GM12872 (cell line): ENCODE measurements around the gene HOXA13.
A peak's percentile ranks its signal among the peaks of the same experiment; 100 is the strongest.

Experiments used
- TF ChIP-seq, protein P1 (sequence below): IDR thresholded peaks from 3 replicates; pipeline ENCODE4 v1.5.1; 2011; ENCODE audit warnings: low read depth, mild to moderate bottlenecking, low read length, moderate library complexity; ENCODE audit not compliant: insufficient read depth

HOXA13 gene

DNA sequence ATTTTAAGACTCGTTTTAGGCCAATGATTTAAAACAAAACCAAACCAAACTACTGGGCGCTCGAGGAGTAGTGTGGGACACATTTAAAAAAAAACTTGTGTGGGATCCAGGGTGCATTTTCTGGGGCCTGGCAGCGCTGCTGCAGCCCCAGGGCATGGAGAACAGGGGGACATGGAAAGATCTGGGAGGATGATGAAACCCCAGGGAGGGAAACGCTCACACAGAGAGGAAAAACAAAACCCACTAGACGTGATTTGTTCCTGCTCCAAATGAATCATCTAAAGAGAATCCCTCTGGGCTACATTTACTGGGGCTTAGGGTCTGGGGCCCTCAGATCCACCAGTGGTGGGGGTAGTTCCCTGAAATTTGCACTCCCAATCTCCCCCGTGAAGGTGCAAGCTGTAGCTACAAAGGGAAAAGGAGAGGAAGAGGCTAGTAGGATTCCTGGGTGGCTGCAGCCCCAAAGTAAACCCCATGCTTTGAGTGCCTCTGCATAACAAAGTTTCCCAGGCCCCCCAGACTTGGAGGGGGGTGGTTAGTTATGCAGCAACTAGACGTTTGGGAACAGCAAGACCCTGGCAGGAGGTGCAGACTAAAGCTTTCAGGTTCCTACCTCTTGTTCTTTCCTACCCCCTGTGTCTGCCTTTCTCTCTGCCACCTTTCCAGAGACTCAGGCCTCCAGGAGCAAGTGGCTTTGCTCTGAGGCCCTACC is 14.5 kb upstream of the HOXA13 start:
- TF ChIP-seq, protein P1, sequence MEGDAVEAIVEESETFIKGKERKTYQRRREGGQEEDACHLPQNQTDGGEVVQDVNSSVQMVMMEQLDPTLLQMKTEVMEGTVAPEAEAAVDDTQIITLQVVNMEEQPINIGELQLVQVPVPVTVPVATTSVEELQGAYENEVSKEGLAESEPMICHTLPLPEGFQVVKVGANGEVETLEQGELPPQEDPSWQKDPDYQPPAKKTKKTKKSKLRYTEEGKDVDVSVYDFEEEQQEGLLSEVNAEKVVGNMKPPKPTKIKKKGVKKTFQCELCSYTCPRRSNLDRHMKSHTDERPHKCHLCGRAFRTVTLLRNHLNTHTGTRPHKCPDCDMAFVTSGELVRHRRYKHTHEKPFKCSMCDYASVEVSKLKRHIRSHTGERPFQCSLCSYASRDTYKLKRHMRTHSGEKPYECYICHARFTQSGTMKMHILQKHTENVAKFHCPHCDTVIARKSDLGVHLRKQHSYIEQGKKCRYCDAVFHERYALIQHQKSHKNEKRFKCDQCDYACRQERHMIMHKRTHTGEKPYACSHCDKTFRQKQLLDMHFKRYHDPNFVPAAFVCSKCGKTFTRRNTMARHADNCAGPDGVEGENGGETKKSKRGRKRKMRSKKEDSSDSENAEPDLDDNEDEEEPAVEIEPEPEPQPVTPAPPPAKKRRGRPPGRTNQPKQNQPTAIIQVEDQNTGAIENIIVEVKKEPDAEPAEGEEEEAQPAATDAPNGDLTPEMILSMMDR, result no peak

DNA sequence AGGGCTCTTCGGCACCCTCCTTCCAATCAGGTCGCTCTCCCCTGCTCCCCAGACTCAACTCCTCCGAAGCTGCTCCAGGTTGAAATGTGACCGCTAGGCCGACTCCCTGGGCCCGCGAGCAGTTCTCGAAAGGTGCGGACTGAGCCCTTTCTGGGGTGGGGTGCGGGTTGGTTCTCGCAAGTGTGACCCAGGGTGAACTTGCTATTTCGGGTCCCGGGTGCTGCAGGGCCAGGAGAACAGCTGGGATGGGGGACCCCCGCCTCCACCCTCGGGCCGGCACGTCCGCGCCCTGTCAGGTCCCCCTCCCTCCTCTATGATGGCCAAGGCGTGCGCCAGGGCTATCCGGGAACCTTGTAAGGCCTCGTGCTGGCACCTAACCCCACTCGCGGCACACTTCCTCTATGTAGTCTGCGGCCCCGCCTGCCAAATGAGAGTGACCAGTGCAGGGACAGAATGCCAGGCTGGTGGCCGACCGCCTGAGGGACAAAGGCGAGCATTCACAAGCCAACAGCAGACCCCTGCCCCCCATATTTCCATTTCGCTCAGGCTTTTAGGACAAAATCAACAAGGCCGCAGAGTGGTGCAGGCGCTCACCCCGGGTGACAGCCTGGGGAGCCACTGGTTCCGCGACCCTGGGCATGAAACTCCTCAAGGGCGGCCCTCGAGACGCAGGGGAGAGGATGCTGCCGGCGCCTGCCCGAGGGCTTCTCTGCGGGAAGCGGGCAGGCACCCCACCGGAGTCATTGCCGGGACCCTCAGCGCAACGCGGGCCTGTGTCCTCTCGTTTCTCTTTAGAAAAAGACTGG is 13.7 kb upstream of the HOXA13 start:
- TF ChIP-seq, protein P1, result no peak

DNA sequence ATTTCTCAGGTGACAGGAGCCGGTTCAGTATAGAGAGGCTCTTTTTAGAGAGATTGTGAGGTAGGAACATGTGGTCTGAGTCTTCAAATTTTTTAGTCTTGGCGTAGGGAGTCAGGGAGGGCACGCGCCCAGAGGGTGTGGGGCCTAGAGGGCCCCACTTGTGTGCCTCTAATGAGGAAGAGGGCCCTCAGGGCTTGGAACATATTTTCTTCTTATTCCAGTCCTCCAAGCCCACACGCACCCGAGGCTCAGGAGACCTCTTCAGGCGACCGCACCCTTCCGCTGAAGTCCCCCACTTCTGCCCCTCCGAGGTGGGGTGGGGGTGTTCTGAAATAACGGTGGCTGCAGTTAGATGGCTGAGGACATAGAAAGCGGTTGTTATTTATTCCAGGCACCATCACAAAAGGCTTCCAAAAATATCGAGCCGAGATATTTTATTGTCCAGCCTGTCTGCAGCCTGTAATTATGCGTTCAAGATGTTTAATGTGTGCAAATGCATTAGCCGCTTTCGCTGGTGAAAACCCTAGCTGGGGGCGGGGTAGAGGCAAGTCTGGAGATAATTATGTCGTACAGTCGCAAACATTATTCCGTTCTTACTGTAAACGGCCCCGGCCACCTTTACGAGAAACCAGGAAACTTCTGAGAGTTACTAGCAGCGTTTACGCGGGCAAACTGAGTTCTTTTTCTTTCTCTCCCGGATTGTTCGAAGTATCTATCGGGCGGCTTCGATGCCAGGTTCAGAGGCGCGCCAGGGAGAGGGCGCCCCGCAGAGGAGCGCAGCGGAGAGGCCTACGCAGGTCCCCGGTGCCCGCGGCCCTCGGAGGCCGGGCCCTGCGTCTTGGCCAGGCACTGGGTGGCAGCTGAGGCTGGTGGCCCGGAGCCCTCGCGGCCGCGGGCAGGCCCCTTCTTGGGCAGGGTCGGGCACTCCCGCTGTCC is 12.9 kb upstream of the HOXA13 start:
- TF ChIP-seq, protein P1, result no peak

DNA sequence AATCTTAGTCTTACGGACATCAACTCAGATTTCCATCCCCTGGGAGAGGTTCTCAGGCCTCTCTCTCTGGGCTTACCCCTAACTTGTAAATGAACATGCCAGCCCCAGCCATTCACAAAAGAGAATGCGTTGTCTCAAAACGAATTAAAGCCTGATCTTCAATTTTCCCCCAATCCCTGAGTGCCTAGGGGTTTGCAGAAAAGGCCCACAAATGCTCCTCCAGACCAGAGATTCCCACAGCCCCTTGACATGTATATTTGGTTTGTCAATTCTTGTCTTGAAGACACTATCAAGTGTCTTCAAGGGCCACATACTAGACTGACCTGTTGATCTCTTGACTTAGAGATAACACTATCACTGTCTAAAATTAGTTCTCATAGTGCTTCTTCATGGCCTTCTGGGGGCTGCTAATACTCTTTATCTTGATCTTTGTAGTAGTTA is 11.9 kb upstream of the HOXA13 start:
- TF ChIP-seq, protein P1, result no peak

DNA sequence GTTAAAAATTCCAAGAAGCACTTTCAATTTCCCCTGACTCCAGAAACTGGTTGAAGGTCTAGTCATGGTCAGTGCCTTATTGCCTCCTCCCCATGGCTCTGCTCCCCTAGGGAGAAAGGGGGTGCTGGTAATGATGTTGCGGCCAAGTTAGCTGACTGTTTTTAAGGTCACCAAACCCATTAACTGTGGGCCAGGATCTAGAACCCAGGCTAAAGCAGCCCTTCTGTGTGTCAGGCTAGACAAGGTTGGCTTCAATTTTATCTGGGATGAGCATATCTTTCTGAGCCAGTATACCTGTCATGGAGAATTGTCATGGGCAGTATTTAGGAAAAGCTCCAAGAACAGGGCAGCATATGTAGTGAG is 11.2 kb upstream of the HOXA13 start:
- TF ChIP-seq, protein P1, result no peak

DNA sequence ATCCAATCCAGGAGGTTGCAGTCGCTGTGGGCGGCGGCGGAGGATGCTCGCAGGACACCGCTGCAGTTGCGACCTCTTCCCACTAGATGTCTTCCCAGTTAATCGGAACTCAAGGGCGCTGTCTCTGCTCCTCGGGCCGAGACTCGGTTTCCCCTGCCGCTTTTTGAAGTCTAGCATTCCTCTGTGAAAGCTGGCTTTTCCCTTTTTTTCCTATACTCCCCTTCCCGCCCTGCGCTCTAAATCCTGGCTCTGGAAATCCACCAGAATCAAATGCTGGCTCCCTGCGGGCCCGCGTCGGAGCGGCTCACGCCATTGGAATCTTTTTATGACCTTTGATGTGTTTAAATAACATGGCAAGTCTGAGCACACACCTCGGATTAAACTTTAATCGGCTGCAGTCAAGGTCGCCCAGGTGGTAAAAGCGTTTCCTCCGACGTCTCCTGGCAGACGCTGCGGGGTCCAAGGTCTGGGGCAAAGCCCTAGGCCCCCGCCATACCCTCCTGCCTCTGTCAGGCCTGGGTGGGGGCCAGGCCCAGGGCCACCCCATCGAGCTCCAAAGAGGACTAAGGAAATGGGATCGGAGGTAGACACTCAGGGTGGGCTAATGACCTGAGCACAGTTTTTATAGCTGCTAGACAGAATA is 10.7 kb upstream of the HOXA13 start:
- TF ChIP-seq, protein P1, result peak; percentile 93

DNA sequence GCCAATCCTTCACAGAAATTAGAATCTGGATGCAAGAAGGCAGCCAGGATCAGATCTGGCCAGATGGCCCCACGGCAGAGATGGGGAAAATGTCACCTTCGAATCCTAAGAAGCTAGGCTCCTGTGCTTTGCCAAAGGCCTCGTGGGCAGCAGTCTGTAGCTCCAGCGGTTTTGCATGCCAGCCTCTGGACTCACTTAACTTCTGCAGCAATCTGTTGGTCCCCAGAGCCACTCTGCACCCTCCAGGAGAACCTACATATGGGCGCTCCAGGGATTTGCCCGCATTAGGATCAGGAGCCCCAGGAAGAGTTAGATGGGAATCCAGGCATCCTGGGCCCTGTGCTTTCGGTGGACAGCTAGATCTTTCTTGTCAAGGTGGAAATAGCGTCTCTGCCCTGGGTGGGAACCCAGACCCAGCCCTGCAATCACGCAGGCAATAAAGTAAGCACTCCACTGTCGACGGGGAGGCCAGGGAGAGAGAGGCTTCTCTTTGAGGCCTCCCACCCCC is 10.1 kb upstream of the HOXA13 start:
- TF ChIP-seq, protein P1, result no peak
